ENCODE measurements around the gene TEX36. TPM values are rescaled to one million over a fixed set of nuclear protein-coding genes. Genes with fewer than 3 reads are reported as not detected.
"Not testable (repeated sequence)": the region's sequence is repeated elsewhere in the genome, so short reads cannot be mapped to it uniquely, and the experiment has no call there.

The TEX36 gene
- total RNA-seq, 1 experiment from 2014 or later, result not detected

GRCh38 chr10:125639846-125640245 lies 43.1 kb downstream of the TEX36 start:
- no peak for DNase-seq (ENCODE audit: low spot score)
- in situ Hi-C loops (cut with HindIII; ENCODE audit: low sequenced_read_pairs), result no loop called here

DNA sequence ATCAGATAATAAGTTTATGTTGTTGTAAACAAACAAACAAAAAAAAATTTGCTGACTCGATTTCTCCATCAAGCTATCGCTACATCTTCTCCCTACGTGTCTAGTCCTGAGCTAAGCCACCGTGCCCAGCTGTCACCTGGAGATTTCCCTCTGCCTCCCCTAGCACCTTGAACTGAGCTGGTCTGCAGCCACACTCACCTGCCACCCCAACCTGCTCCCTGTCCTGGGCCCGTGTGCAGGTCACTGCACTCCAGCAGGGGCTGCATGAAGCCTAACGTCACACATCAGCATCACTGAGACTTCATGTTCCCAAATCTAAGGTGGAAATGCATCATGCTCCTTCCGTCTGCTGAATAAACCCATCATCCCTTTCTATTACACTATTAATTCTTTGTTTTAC lies 44.4 kb downstream of the TEX36 start:
- DNase-seq (ENCODE audit: low spot score), result no peak
- in situ Hi-C loops (cut with HindIII; ENCODE audit: low sequenced_read_pairs), result no loop called here

DNA sequence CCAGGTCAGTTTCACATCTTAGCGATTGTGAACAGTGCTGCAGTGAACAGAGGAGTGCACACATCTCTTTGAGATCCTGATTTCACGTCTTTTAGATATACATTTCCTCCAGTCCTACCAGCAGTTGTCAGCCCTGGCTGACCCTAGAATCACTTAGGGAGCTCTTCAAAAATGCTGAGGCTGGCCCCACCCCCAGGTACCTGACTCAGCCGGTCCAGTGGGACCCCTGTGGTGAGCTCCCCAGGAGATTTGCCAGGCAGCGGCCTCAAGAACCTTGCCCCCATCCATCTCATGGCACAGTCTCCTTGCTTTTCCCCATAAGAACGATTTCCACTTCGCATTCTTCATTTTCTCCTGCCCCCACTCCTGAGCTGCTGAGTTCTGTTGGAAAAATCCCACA lies 45.5 kb downstream of the TEX36 start:
- in situ Hi-C loops (cut with HindIII; ENCODE audit: low sequenced_read_pairs), result no loop called here
- no peak for DNase-seq (ENCODE audit: low spot score)

- in situ Hi-C loops (cut with HindIII; ENCODE audit: low sequenced_read_pairs), result no loop called here
- DNase-seq (ENCODE audit: low spot score), result no peak
These were observed 48.4 kb downstream of the TEX36 start for GRCh38 chr10:125634606-125635005.

GRCh38 chr10:125633517-125633999 lies 49.4 kb downstream of the TEX36 start:
- in situ Hi-C loops (cut with HindIII; ENCODE audit: low sequenced_read_pairs), result no loop called here
- DNase-seq (ENCODE audit: low spot score), result no peak

DNA sequence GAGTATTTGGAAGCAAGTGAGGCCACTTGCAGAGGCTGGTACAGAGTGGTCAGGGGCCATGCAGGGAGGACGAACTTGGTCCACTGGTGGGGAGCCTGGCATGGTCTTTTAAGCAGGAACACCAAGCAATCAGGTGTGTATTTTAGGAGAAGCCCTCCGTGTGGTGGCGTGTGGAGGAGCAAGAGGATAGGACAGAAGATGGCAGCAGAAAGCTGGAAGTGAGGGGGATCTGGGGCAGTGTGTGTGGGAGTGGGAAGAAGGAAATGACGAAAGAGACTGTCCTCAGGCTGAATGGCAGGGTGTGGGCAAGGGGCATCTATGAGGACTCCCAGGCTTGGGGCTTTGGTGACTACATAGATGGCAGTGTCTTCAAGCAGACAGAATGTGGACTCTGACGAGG lies 51.2 kb downstream of the TEX36 start:
- DNase-seq (ENCODE audit: low spot score), result no peak
- in situ Hi-C loops (cut with HindIII; ENCODE audit: low sequenced_read_pairs), result no loop called here

DNA sequence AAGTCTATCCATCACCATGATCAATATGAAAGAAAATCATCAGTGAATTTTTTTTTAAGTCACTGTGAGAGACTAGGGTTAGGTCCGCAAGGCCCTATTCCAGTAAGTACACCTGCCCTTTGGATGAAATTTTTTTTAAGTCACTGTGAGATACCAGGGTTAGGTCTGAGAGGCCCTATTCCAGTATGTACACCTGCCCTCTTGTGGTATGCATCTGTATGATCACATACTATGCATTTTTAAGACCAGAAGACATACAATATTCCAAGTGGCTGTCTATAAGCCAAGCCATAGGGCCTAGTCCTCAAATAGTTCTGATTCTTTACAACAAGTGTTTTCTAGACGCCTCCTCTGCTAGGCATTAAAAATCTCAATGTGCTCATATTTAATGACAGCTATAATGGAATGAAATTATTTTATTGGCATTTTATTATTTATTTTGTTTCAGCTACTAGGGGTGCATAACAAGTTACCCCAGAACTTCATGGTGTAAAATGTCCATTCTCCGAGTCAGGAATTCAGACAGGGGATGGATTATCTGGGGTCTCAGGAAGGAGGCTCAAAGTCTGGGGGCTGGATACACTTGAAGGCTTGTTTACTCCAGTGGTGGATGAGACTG lies 53.1 kb downstream of the TEX36 start:
- peak; percentile 64 for DNase-seq (ENCODE audit: low spot score)
- in situ Hi-C loops (cut with HindIII; ENCODE audit: low sequenced_read_pairs), result no loop called here

- in situ Hi-C loops (cut with HindIII; ENCODE audit: low sequenced_read_pairs), result no loop called here
These were observed 54.6 kb downstream of the TEX36 start for GRCh38 chr10:125628104-125629049.

GRCh38 chr10:125627646-125628045 lies 55.3 kb downstream of the TEX36 start:
- no peak for DNase-seq (ENCODE audit: low spot score)
- in situ Hi-C loops (cut with HindIII; ENCODE audit: low sequenced_read_pairs), result no loop called here

More at GRCh38 chr10:125628104-125629049, 54.6 kb downstream of the TEX36 start:
- DNase-seq (ENCODE audit: low spot score), result no peak

DNA sequence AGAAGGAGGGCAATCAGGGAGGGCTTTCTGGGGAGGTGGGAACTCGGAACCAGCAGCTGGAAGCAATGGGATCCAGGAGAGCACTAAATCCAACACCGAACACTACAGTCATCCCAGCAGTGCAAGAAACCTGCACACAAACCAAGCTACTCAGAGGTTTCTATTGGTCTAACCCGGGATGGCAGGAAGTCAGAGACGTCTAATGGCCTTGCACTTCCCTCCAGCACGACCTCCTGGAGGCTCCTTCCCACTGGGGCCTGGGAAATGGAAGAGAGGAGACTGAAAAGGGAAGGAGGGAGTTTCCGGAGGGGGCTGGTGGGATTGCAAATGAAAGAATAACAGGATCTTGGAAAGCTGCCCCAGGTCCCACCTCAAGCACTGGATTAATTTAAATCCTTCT lies 56.3 kb downstream of the TEX36 start:
- in situ Hi-C loops (cut with HindIII; ENCODE audit: low sequenced_read_pairs), result no loop called here
- no peak for DNase-seq (ENCODE audit: low spot score)

DNA sequence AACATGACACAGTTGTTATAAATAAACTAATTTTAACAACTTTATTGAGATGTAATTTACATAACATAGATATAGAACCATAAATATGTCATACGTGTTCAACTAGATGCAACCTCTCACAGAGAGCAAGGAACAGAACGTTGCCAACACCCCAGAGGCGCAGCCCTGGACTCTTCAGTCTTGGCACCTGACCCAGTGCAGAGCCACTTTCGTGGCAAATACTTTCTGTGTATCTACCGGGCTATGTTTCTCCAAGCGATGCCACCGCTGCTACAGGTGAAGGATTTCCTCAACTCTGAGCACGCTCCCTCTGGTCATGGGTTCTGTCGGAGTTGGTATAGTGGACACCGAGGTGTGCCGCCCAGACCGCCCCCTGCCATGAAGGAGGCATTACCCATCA lies 57.4 kb downstream of the TEX36 start:
- in situ Hi-C loops (cut with HindIII; ENCODE audit: low sequenced_read_pairs), result no loop called here
- DNase-seq (ENCODE audit: low spot score), result no peak

GRCh38 chr10:125624800-125625199 lies 58.2 kb downstream of the TEX36 start:
- in situ Hi-C loops (cut with HindIII; ENCODE audit: low sequenced_read_pairs), result no loop called here
- no peak for DNase-seq (ENCODE audit: low spot score)

DNA sequence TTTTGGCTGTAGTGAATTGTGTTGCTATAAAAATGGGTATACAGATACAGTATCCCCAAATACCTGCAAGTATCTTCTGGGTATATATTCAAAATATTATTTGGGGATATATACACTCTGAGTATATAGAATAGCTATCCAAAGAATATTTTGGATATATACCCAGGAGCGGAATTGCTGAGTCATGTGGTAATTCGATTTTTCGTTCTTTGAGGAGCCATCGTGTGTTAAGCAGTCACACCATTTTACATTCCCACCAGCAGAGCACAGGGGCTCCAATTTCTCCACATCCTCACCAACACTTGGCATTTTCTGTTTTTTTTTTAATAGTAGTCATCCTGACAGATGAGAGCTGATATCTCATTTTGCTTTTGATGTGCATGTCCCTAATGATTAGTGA lies 61.9 kb downstream of the TEX36 start:
- in situ Hi-C loops (cut with HindIII; ENCODE audit: low sequenced_read_pairs), result no loop called here
- DNase-seq (ENCODE audit: low spot score), result no peak

GRCh38 chr10:125620401-125620800 lies 62.6 kb downstream of the TEX36 start:
- in situ Hi-C loops (cut with HindIII; ENCODE audit: low sequenced_read_pairs), result no loop called here
- no peak for DNase-seq (ENCODE audit: low spot score)

- in situ Hi-C loops (cut with HindIII; ENCODE audit: low sequenced_read_pairs); DNase-seq (ENCODE audit: low spot score): not testable (repeated sequence)
These were observed 69.9 kb downstream of the TEX36 start for GRCh38 chr10:125613062-125613461.

GRCh38 chr10:125611756-125612155 lies 71.2 kb downstream of the TEX36 start:
- in situ Hi-C loops (cut with HindIII; ENCODE audit: low sequenced_read_pairs), result no loop called here
- DNase-seq (ENCODE audit: low spot score), result no peak

GRCh38 chr10:125611216-125611615 lies 71.7 kb downstream of the TEX36 start:
- in situ Hi-C loops (cut with HindIII; ENCODE audit: low sequenced_read_pairs), result no loop called here
- DNase-seq (ENCODE audit: low spot score), result no peak

GRCh38 chr10:125609859-125610258 lies 73.1 kb downstream of the TEX36 start:
- in situ Hi-C loops (cut with HindIII; ENCODE audit: low sequenced_read_pairs), result no loop called here

GRCh38 chr10:125608474-125608873 lies 74.5 kb downstream of the TEX36 start:
- DNase-seq (ENCODE audit: low spot score), result no peak
- in situ Hi-C loops (cut with HindIII; ENCODE audit: low sequenced_read_pairs), result no loop called here

More at GRCh38 chr10:125609859-125610258, 73.1 kb downstream of the TEX36 start:
- DNase-seq (ENCODE audit: low spot score), result no peak

- DNase-seq (ENCODE audit: low spot score), result no peak
- in situ Hi-C loops (cut with HindIII; ENCODE audit: low sequenced_read_pairs), result no loop called here
These were observed 75.2 kb downstream of the TEX36 start for GRCh38 chr10:125607689-125608290.

Data from G401 (cell line).